ENCODE measurements around the gene CCT7. TPM values are rescaled to one million over a fixed set of nuclear protein-coding genes. Genes with fewer than 3 reads are reported as not detected.

Gene CCT7
- polyA plus RNA-seq, 1 experiment = 331 TPM

GRCh38 chr2:73238149-73238548 lies 4.0 kb downstream of the CCT7 start:
- Histone ChIP-seq H3K9me3 (ENCODE audit: control insufficient read depth, insufficient read depth, low read length) (no peaks in the 10 kb centered on the region), H3K27ac (ENCODE audit: low read depth, low read length) (no peak overlapping the region), H3K27me3 (ENCODE audit: control insufficient read depth, insufficient read depth, low read length) (no peaks in the 10 kb centered on the region), H3K4me3 (ENCODE audit: low read depth, low read length) (no peak overlapping the region)
- no peak for DNase-seq (ENCODE audit: low read depth, low spot score)
- CTCF ChIA-PET = no interaction called here
- TF ChIP-seq CTCF (IDR thresholded peaks at IDR 0.05; ENCODE audit: low read depth, low read length) = no peak
- POLR2A ChIA-PET = no interaction called here

- POLR2A ChIA-PET = no interaction called here
These were observed 4.9 kb downstream of the CCT7 start for GRCh38 chr2:73238976-73239375.

GRCh38 chr2:73239776-73240175 lies 5.7 kb downstream of the CCT7 start:
- no peak for TF ChIP-seq CTCF (IDR thresholded peaks at IDR 0.05; ENCODE audit: low read depth, low read length)
- H3K27me3 ChIP-seq (ENCODE audit: control insufficient read depth, insufficient read depth, low read length) = no peaks in the 10 kb centered on the region
- DNase-seq (ENCODE audit: low read depth, low spot score) = no peak
- no peak overlapping the region for H3K27ac ChIP-seq (ENCODE audit: low read depth, low read length)
- no peak overlapping the region for H3K4me3 ChIP-seq (ENCODE audit: low read depth, low read length)
- CTCF ChIA-PET = interaction anchor here (0.7 to 1.2 kb wide), 2 partner anchors 27 to 62 kb away, joined by 3 read pairs; no protein-coding TSS in a partner anchor
- POLR2A ChIA-PET = no interaction called here
- no peaks in the 10 kb centered on the region for H3K9me3 ChIP-seq (ENCODE audit: control insufficient read depth, insufficient read depth, low read length)

More at GRCh38 chr2:73238976-73239375, 4.9 kb downstream of the CCT7 start:
- Histone ChIP-seq H3K9me3 (ENCODE audit: control insufficient read depth, insufficient read depth, low read length) (no peaks in the 10 kb centered on the region), H3K27me3 (ENCODE audit: control insufficient read depth, insufficient read depth, low read length) (no peaks in the 10 kb centered on the region), H3K4me3 (ENCODE audit: low read depth, low read length) (no peak overlapping the region), H3K27ac (ENCODE audit: low read depth, low read length) (no peak overlapping the region)
- TF ChIP-seq CTCF (IDR thresholded peaks at IDR 0.05; ENCODE audit: low read depth, low read length) = no peak
- CTCF ChIA-PET = interaction anchor here (0.7 to 1.2 kb wide), 2 partner anchors 26 to 62 kb away, joined by 3 read pairs; no protein-coding TSS in a partner anchor
- DNase-seq (ENCODE audit: low read depth, low spot score) = no peak

- H3K4me3 ChIP-seq (ENCODE audit: low read depth, low read length) = no peak overlapping the region
- H3K27ac ChIP-seq (ENCODE audit: low read depth, low read length) = no peak overlapping the region
- no peaks in the 10 kb centered on the region for H3K27me3 ChIP-seq (ENCODE audit: control insufficient read depth, insufficient read depth, low read length)
- no peak for TF ChIP-seq CTCF (IDR thresholded peaks at IDR 0.05; ENCODE audit: low read depth, low read length)
- CTCF ChIA-PET = interaction anchor here (1.5 kb wide), 1 partner anchor 18 kb away, joined by 4 read pairs; no protein-coding TSS in a partner anchor
- POLR2A ChIA-PET = interaction anchor here (3.7 kb wide), 1 partner anchor 10 kb away, joined by 14 read pairs; the partner anchor contains the start of genes CCT7 and PRADC1
- no peaks in the 10 kb centered on the region for H3K9me3 ChIP-seq (ENCODE audit: control insufficient read depth, insufficient read depth, low read length)
- DNase-seq (ENCODE audit: low read depth, low spot score) = no peak
These were observed 9.9 kb downstream of the CCT7 start for GRCh38 chr2:73243884-73244570.

- POLR2A ChIA-PET = interaction anchor here (3.7 kb wide), 1 partner anchor 11 kb away, joined by 14 read pairs; the partner anchor contains the start of genes CCT7 and PRADC1
These were observed 10.5 kb downstream of the CCT7 start for GRCh38 chr2:73244580-73244979.

More at GRCh38 chr2:73244580-73244979, 10.5 kb downstream of the CCT7 start:
- CTCF ChIA-PET = interaction anchor here (1.5 kb wide), 1 partner anchor 17 kb away, joined by 4 read pairs; no protein-coding TSS in a partner anchor
- TF ChIP-seq CTCF (IDR thresholded peaks at IDR 0.05; ENCODE audit: low read depth, low read length) = no peak
- H3K4me3 ChIP-seq (ENCODE audit: low read depth, low read length) = no peak overlapping the region
- H3K9me3 ChIP-seq (ENCODE audit: control insufficient read depth, insufficient read depth, low read length) = no peaks in the 10 kb centered on the region
- DNase-seq (ENCODE audit: low read depth, low spot score) = no peak
- H3K27ac ChIP-seq (ENCODE audit: low read depth, low read length) = no peak overlapping the region
- no peaks in the 10 kb centered on the region for H3K27me3 ChIP-seq (ENCODE audit: control insufficient read depth, insufficient read depth, low read length)
